Measurements from ENCODE around the gene BABAM1.

BABAM1 gene

DNA sequence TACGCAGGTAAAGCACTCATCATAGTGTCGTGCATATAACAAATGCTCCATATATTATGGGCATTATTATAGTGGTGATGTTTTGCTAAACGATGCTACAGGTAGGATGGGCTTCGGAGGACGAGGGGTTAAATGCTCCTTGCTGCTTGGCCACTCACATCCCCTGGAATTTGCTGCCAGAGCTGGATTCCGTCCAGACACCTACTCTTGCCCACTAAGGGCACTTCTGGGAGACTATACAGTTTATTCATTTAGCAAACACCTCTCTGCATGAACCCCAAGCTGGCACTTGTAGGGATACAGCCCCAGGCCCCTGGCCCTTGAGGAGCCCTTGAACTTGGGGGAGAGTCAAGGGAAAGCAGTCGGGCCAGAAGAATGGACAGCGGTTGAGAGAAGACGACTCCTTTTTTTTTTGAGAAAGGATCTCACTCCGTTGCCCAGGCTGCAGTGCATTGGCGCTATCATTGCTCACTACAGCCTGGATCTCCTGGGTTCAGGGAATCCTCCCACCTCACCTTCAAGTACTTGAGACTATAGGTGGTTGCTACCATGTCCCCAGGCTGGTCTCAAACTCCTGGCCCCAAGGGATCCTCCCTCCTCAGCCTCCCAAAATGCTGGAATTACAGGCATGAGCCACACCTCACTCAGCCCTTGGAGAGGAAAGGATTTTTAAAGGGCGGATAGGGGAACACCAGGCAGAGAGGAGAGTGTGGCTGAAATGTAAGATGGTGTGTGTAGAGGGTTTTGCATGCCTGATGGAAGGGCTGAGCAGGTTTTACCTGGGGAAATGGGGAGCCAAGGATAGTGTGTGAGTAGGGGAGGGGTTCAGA lies 37.4 kb downstream of the BABAM1 start:
- DNase-seq, result no peak

DNA sequence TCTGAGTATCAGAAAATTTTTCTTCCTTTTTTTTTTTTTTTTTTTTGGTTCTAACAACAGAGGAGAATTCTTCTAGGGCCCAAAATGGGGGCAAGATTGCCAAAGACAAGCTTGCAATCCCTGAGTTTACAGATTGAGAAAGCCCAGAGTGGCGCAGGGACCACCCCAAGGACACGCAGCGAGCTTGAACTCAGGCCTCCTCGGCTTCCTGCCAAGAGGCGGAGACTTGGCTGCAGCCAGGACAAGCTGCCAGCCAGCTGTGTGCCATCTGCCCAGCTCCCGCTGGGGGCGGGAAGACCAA lies 37.9 kb downstream of the BABAM1 start:
- no peak for DNase-seq

- DNase-seq, result peak; percentile 97
Observed at GRCh38 chr19:17305517-17306284, 38.5 kb downstream of the BABAM1 start, which contains the start of gene MRPL34. TSS of gene MRPL34 (plus strand) at chr19:17305872. CDS start at chr19:17305893, 21 bp downstream.

GRCh38 chr19:17306285-17306714 lies 39.1 kb downstream of the BABAM1 start:
- DNase-seq, result no peak

DNA sequence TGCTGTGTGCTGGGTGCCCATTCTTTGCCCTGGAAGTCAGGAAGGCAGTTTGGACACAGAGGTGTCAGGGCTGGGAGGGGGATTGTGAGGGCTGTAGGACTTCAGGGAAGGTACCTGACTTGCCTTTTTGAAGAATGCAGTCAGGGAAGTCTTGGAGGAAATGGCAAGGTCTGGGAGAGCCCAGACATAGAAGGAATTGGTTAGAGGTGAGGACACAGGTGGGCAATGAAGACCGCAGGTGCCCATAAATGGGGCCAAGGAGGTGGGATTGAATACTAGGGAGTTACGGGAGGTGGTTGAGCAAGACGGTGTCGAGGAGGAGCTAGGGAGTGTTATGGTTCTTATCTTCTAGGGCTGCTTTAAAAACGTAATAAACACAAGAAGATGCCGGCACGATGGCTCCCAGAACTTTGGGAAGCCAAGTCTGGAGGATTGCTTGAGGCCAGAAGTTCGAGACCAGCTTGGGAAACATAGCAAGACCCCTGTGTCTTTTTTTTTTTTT lies 40.7 kb downstream of the BABAM1 start:
- DNase-seq, result no peak

- peak; percentile 96 for DNase-seq
Observed at GRCh38 chr19:17309198-17309964, 42.1 kb downstream of the BABAM1 start, which contains the start of gene DDA1. TSS of gene DDA1 (plus strand) at chr19:17309563. CDS start at chr19:17309655, 92 bp downstream.

DNA sequence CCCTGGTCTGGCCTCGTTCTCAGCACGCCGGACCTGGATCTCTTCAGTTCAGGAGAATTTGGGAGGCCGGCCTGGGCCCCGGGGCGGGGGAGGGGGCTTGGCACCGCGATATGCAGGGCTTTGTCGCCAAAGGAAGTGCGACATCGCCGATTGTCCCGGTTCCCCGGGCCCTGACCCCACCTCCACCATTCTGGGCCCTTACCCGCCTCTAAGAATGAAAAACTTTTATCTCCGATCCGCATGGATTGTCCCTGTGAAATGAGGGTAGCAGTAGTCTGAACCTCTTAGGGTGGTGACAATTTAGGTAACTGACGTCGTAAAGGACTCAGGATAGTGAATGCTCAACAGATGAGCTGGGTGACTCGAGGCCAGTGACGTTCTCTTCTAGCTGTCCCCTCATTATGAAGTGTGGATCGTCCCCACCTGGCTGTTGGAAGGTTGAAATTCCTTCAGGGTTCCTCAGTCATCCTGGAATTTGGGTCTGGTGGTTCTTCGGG lies 42.8 kb downstream of the BABAM1 start:
- DNase-seq, result no peak

- DNase-seq, result no peak
Observed at GRCh38 chr19:17311455-17312188, 44.4 kb downstream of the BABAM1 start.

DNA sequence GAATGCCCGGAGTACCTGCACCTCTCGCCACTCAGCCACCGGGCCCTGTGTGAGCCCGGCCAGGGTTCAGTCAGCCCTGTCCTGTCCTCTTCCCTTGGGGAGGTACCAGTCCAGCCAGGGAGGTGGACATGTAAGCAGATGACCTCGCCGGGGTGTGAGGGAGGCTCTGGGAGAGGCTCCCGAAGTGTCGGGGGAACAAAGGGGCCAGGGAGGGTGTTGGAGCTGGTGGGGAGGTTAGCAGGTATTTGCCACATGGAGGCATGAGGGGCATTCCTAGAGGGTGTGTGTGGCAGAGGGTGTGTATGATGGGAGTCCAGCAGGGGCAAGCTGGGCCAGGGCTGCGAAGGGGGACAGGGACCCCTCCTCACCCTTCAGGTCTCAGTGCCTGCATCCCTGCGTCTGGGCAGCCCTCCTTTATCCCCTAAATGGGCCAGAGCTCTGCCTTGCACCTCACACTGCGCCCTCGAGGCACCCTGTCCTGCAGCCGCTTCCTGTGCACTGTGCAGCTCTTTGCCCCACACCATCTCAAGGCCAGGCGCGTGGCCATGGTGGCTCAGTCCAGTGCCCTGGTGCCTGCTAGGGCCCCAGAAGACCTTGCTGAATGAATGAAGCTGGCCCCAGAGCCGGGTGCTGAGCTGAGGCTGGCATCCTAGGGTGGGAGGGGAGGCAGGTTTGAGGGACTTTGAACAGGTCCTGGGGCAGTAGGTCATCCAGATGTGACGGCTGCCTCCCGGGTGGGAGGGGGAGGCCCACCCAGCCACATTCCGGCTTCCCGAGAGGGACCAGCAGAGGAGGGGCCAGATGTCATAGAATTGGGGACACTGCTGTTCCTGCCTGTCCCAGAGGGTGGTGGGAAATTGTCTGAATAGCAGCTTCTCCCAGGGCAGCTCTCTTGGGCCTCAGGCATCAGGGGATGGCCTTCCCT lies 45.2 kb downstream of the BABAM1 start:
- DNase-seq, result no peak

DNA sequence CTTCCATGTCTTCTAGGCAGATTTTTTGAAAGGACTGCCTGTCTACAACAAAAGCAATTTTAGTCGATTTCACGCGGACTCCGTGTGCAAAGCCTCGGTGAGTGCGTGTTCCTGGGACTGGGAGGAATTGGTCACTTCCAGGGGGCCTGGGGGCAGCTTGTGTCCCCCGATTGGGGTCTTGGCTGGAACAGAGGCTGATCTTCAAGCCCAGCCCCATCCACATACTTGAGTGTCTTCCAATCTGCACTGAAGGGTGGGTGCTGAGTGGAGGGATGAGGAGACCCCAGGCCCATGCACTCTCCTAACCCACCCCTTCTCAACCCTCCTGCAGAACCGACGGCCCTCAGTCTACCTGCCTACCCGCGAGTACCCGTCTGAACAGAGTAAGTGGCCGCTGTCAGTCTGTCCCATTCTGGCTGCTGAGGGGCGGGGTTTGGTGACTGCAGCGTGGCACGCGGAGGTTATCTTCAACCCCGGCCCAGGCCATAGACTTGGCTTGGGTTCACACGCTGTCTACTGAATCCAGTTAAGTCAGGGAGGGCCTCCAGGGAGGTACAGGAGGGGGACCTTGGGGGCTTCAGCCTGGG lies 46.9 kb downstream of the BABAM1 start:
- no peak for DNase-seq

- no peak for DNase-seq
Observed at GRCh38 chr19:17318966-17319365, 51.7 kb downstream of the BABAM1 start.

DNA sequence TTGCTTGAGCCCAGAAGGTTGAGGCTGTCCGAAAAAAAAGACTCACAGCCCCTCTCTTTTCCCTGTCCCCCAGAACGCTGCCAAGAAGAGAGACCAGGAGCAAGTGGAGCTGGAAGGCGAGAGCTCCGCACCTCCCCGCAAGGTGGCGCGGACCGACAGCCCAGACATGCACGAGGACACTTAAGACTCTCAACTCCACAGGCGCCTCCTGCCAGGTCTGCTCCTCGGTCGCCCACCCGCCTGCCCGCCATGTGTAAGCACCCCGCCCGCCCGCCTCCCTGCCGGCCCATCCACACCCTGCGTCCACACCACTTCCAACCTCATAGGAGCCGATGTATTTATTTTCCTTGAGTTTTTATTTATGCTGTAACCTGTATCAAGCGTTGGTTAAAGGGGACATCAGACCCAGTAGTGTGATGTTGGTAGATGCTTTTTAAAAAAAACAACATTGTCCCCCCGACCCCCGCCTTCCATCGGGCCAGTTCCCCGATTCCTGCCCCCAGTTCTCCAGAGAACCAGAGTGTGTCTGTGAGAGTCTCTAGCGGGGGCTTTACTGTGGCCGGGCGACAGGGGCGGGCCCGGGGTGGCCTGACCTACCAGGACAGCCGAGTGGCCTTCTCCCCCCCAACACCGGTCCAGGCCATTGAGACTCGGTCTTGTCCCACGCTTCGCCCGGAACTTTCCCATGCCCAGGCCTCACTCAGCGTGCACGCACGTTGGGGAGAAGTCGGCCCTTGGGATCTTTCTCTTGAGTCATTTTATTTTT lies 52.4 kb downstream of the BABAM1 start:
- DNase-seq, result no peak

DNA sequence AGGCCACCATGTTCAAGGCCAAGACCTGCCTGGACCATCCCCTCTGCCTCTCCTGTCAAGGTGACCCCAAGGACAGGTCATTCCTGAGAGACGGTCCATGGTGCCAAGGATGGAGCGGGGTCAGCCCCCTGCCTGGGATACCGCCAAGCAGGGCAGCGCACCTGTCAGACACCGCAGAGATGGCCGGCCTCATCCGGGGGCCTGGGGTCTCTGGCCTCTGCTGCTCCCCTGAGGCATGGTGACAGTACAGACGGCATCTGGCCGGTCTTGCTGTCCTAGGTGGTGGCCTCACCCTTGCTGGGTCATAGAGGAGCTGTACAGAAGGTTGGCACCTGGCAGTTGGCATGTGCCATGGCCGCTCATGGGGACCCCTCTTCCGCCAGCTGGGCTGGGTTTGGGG lies 53.2 kb downstream of the BABAM1 start:
- DNase-seq, result no peak

- no peak for DNase-seq
Observed at GRCh38 chr19:17321655-17322489, 54.6 kb downstream of the BABAM1 start.

GRCh38 chr19:17322854-17323253 lies 55.6 kb downstream of the BABAM1 start:
- DNase-seq, result no peak

- DNase-seq, result no peak
Observed at GRCh38 chr19:17323300-17323963, 56.2 kb downstream of the BABAM1 start.

DNA sequence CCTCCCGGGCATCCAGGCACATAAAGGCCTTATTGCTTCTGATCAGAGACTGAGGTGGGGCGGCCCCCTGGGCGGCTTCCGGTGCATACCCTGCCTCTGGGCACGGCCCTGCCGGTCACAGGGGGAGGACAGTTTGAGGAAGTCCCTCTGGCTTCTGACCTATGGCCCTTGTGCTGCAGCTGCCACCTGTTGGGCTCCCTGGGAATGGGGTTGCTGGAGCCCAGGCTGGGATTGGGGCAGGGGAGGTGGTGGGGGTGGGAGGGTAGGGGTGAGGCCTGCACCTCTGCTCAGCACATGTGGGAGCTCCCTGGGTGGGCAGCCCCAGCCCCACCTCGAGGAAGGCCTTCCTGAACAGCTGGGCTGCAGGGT lies 56.7 kb downstream of the BABAM1 start:
- no peak for DNase-seq

DNA sequence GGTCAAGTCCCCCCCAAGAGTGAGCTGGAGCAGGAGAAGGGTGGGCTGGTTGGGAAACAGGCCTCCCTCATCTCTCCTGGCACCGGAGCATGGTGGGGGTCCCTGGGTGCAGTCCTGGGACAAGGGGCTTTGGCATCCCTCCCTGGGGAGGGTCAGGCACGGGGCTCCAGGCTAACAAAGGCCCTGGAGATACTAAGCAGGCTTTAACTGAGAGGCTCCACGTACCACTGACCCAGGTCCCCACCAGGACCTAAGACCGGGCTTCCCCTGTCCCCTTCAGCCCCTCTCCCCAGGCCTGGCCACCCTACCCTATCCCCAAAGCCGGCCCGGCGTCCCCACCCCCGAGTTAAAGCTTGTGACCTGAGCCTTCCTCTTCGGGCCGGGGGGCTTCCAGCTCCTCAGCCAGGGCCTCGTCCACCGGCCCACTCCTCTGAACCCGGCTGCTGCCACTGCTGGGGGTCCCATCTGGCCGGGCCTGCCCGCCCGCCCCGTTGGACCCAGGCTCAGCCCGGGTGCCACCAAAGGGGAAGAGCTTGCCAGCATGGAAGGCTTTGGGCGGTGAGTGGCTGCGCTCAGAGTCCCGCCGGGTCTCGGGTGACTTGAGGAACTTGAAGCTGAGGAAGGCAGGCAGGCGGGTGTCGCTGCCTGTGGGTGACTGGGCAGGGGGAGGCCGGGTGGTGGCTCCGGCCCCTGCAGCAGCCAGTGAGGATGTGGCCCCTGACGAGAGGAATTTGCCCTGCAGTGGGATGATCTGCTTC lies 57.3 kb downstream of the BABAM1 start:
- no peak for DNase-seq
